Caco-2 (cell line): ENCODE measurements around the gene BRAT1. TPM values are rescaled to one million over a fixed set of nuclear protein-coding genes. Genes with fewer than 3 reads are reported as not detected.
A peak's percentile ranks its signal among the peaks of the same experiment; 100 is the strongest.

Source experiments
- BruUV-seq: library from RNA; stranded (reverse); fragments of 400-500 nt; replicated peaks from 2 replicates; lab custom pipeline; 2021; lab: Mats Ljungman, UMichigan
- CTCF ChIA-PET: fragments of 300-600 bp; sonication (Branson Sonifier 250); formaldehyde crosslinking; loops from one replicate; lab custom pipeline; 2022; ENCODE audit warnings: antibody characterized with exemption; lab: Charles Lee
- POLR2A ChIA-PET: fragments of 300-600 bp; sonication (Branson Sonifier 250); formaldehyde crosslinking; loops from one replicate; lab custom pipeline; 2022; ENCODE audit warnings: antibody characterized with exemption; lab: Charles Lee
- DNase-seq, 2 experiments: peaks; one replicate each; pipeline versions ENCODE4 v3.0.0 to v3.0.0-alpha.2; 2020 to 2022
- H3K27me3 ChIP-seq: replicated peaks from 2 replicates; pipeline ENCODE4 v1.6.0; 2011; ENCODE audit warnings: low read length; ENCODE audit not compliant: control insufficient read depth, insufficient read depth
- H3K36me3 ChIP-seq: 2 replicates; pipeline ENCODE4 v1.5.1; 2011; ENCODE audit warnings: low read length; ENCODE audit not compliant: control insufficient read depth, insufficient read depth
- H3K4me1 ChIP-seq: fragments of 250-450 bp; sonication (Bioruptor Pico); 2 replicates; pipeline ENCODE4 v1.5.1; 2020; ENCODE audit warnings: mild to moderate bottlenecking
- H3K4me3 ChIP-seq: 2 replicates; pipeline ENCODE4 v1.5.1; 2011; ENCODE audit warnings: low read depth, mild to moderate bottlenecking, control low read depth, low read length
- H3K9me3 ChIP-seq: fragments of 250-450 bp; sonication (Bioruptor Pico); 2 replicates; pipeline ENCODE4 v1.5.1; 2020; ENCODE audit warnings: mild to moderate bottlenecking, moderate library complexity
- H3K27ac Mint-ChIP-seq: one replicate; pipeline ENCODE4 v1.8.0; 2022; ENCODE audit warnings: mixed read lengths; ENCODE audit not compliant: unreplicated experiment
- H3K27me3 Mint-ChIP-seq: one replicate; pipeline ENCODE4 v1.8.0; 2022; ENCODE audit warnings: mixed read lengths; ENCODE audit not compliant: insufficient read depth, unreplicated experiment
- H3K36me3 Mint-ChIP-seq: one replicate; pipeline ENCODE4 v1.8.0; 2022; ENCODE audit warnings: mild to moderate bottlenecking, mixed read lengths; ENCODE audit not compliant: insufficient read depth, unreplicated experiment
- H3K4me1 Mint-ChIP-seq: one replicate; pipeline ENCODE4 v1.8.0; 2022; ENCODE audit warnings: low read depth, mixed read lengths; ENCODE audit not compliant: unreplicated experiment
- H3K4me3 Mint-ChIP-seq: one replicate; pipeline ENCODE4 v1.8.0; 2022; ENCODE audit warnings: mild to moderate bottlenecking, moderate library complexity, mixed read lengths; ENCODE audit not compliant: unreplicated experiment
- H3K9me3 Mint-ChIP-seq: one replicate; pipeline ENCODE4 v1.8.0; 2022; ENCODE audit warnings: mixed read lengths; ENCODE audit not compliant: unreplicated experiment
- intact Hi-C: fragments of 100-400 bp; cut with micrococcal nuclease; formaldehyde crosslinking; loops from one replicate; pipeline ENCODE4 v1.10.0; 2022; ENCODE audit not compliant: unreplicated experiment
- total RNA-seq: library from RNA; stranded (reverse); gene quantifications from 2 replicates; pipeline ENCODE4 v1.2.3, GENCODE V29; 2022
- TF ChIP-seq, protein P1 (sequence below), 2 experiments: fragments of 200-600 bp in 1 of 2; IDR thresholded peaks; 1 replicate in 1 of 2; 2 replicates in 1 of 2; pipeline versions ENCODE4 v1.5.1 to v1.8.0; 2011 to 2022; ENCODE audit warnings: antibody characterized with exemption in 1 of 2, control low read depth in 1 of 2, inconsistent platforms in 1 of 2, low read depth in 1 of 2, low read length in 1 of 2, mild to moderate bottlenecking in 1 of 2, moderate library complexity in 1 of 2; ENCODE audit not compliant: insufficient read depth in 1 of 2, severe bottlenecking in 1 of 2, unreplicated experiment in 1 of 2

Gene BRAT1
- total RNA-seq, 1 experiment from 2014 or later: 33.5 TPM

DNA sequence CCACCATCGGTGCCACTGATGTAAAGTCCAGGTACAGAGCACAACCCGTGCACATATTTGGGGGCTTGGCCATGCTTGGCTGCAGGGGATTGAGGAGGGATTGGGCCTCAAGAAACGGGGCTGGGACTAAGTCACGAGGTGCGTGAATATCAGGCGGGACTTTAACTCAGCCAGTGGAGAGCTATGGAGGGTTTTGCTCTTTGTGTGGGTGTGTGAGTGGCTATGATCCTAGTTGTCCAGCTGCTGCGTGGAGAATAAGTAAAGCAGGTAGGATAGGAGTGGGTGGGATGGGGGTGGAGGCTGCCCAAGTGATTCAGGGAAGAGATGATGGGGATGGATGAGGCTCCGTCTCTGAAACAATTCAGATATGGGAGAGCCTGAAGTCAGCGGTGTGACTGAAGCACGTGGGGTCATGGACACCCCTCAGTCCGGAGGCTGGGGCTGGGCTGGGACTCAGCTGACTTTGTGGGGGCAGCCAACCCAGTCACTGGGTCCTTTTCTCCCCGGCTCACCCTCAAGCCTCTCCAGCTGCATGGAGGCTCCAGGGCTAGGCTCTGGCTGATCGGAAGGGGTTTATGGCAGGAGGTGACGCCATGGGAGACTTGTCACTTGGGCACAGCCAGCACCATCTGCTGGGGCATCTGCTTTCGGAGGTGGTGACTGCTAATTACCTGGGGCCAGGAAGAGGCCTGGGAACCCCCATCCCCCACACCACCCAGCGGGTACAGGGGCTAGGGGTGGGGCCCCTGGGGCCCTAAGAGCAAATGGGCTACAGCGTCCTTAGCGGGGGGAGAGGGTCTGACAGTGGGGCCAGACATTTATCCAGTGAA lies 37.4 kb downstream of the BRAT1 start:
- CTCF ChIA-PET: interaction anchor here (0.6 kb wide), 1 partner anchor 625 kb away, joined by 3 read pairs; no protein-coding TSS in a partner anchor
- peaks cover 14% of the 10 kb centered on the region for H3K36me3 Mint-ChIP-seq

DNA sequence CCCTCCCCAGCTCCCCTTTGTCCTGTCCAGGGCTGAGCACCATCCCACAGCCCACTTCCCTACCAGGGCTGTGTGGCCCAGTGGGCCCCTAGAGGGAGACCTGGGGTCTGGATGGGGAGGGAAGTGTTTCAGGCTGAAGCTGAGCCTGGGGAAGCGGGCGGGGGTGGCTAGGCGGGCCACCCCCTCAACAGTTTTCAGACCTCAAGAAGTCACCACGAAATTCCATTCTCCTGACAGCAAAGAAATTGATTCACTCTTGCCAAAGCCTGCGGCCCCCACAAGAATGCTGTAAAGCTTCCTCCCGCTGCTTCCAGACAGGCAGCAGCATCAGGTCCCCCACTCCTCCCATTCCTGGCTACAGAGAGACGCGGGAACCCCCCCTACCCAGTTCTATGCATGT lies 38.3 kb downstream of the BRAT1 start:
- CTCF ChIA-PET: interaction anchor here (0.6 kb wide), 2 partner anchors 38 to 624 kb away, joined by 3 read pairs; no protein-coding TSS in a partner anchor
- Mint-ChIP-seq H3K36me3 (peaks cover 14% of the 10 kb centered on the region), H3K9me3 (no peaks in the 10 kb centered on the region), H3K27me3 (no peaks in the 10 kb centered on the region), H3K4me1 (peaks cover 5% of the 10 kb centered on the region), H3K27ac (no peak overlapping the region), H3K4me3 (no peak overlapping the region)
- no peak for DNase-seq
- Histone ChIP-seq H3K9me3 (no peaks in the 10 kb centered on the region), H3K4me1 (peaks cover 18% of the 10 kb centered on the region), H3K4me3 (no peak overlapping the region), H3K27me3 (no peaks in the 10 kb centered on the region), H3K36me3 (no peaks in the 10 kb centered on the region)
- intact Hi-C loops: no loop called here
- TF ChIP-seq, protein P1, sequence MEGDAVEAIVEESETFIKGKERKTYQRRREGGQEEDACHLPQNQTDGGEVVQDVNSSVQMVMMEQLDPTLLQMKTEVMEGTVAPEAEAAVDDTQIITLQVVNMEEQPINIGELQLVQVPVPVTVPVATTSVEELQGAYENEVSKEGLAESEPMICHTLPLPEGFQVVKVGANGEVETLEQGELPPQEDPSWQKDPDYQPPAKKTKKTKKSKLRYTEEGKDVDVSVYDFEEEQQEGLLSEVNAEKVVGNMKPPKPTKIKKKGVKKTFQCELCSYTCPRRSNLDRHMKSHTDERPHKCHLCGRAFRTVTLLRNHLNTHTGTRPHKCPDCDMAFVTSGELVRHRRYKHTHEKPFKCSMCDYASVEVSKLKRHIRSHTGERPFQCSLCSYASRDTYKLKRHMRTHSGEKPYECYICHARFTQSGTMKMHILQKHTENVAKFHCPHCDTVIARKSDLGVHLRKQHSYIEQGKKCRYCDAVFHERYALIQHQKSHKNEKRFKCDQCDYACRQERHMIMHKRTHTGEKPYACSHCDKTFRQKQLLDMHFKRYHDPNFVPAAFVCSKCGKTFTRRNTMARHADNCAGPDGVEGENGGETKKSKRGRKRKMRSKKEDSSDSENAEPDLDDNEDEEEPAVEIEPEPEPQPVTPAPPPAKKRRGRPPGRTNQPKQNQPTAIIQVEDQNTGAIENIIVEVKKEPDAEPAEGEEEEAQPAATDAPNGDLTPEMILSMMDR (IDR thresholded peaks at IDR 0.05; ENCODE audit: insufficient read depth in 1 of 2, low read depth in 1 of 2, low read length in 1 of 2, severe bottlenecking in 1 of 2, unreplicated experiment in 1 of 2): no peak
- POLR2A ChIA-PET: no interaction called here
- BruUV-seq: no TSS peak

More for the DNA sequence above, 37.4 kb downstream of the BRAT1 start:
- H3K9me3 ChIP-seq: no peaks in the 10 kb centered on the region
- peaks cover 27% of the 10 kb centered on the region for H3K4me1 ChIP-seq
- Mint-ChIP-seq H3K27me3 (no peaks in the 10 kb centered on the region), H3K27ac (no peak overlapping the region), H3K9me3 (no peaks in the 10 kb centered on the region), H3K4me3 (peak overlapping the region; percentile 65), H3K4me1 (peaks cover 11% of the 10 kb centered on the region)
- no peak for DNase-seq
- no TSS peak for BruUV-seq
- H3K36me3 ChIP-seq: no peaks in the 10 kb centered on the region
- no peak overlapping the region for H3K4me3 ChIP-seq
- no peaks in the 10 kb centered on the region for H3K27me3 ChIP-seq
- POLR2A ChIA-PET: no interaction called here
- TF ChIP-seq, protein P1 (IDR thresholded peaks at IDR 0.05; ENCODE audit: insufficient read depth in 1 of 2, low read depth in 1 of 2, low read length in 1 of 2, severe bottlenecking in 1 of 2, unreplicated experiment in 1 of 2): no peak
- intact Hi-C loops: loop anchor here (2.0 kb wide), 1 partner anchor 41 kb away; the partner anchor contains the start of gene IQCE

- CTCF ChIA-PET: no interaction called here
- peaks cover 23% of the 10 kb centered on the region for H3K4me1 ChIP-seq
- no peaks in the 10 kb centered on the region for H3K4me1 Mint-ChIP-seq
Observed at GRCh38 chr7:2516194-2516555, 39.1 kb downstream of the BRAT1 start.

More at GRCh38 chr7:2516194-2516555, 39.1 kb downstream of the BRAT1 start:
- Mint-ChIP-seq H3K27ac (no peak overlapping the region), H3K36me3 (peaks cover 14% of the 10 kb centered on the region), H3K4me3 (no peak overlapping the region), H3K27me3 (no peaks in the 10 kb centered on the region), H3K9me3 (no peaks in the 10 kb centered on the region)
- Histone ChIP-seq H3K9me3 (no peaks in the 10 kb centered on the region), H3K27me3 (no peaks in the 10 kb centered on the region), H3K4me3 (no peak overlapping the region), H3K36me3 (no peaks in the 10 kb centered on the region)
- TF ChIP-seq, protein P1 (IDR thresholded peaks at IDR 0.05; ENCODE audit: insufficient read depth in 1 of 2, low read depth in 1 of 2, low read length in 1 of 2, severe bottlenecking in 1 of 2, unreplicated experiment in 1 of 2): no peak
- no peak for DNase-seq
- POLR2A ChIA-PET: no interaction called here
- intact Hi-C loops: no loop called here
- BruUV-seq: no TSS peak
